B cell (primary cell): ENCODE measurements around the gene WDR83. TPM values are rescaled to one million over a fixed set of nuclear protein-coding genes. Genes with fewer than 3 reads are reported as not detected.

Experiments
- ATAC-seq: fragments of 200-7000 bp; cut with Tn5 transposase; one replicate; pipeline ENCODE4 v1.10.0; 2021; ENCODE audit warnings: low read depth, mild to moderate bottlenecking, moderate number of reproducible peaks, moderate library complexity
- CTCF ChIA-PET: fragments of 350-600 bp; sonication (Branson Sonifier 250); formaldehyde crosslinking; loops from one replicate; lab custom pipeline; 2021; ENCODE audit warnings: antibody characterized with exemption, inconsistent platforms; lab: Charles Lee
- POLR2A ChIA-PET: fragments of 350-600 bp; sonication (Branson Sonifier 250); formaldehyde crosslinking; loops from one replicate; lab custom pipeline; 2021; ENCODE audit warnings: antibody characterized with exemption; lab: Charles Lee
- DNase-seq: peaks from one replicate; pipeline ENCODE4 v3.0.0; 2013
- H2AFZ ChIP-seq: 2 replicates; pipeline ENCODE4 v1.6.1; 2012; ENCODE audit warnings: mild to moderate bottlenecking, low read depth, low read length; ENCODE audit not compliant: insufficient read depth, poor library complexity, severe bottlenecking
- H3K27ac ChIP-seq, 2 donors: 1 replicate in 1 of 2; 2 replicates in 1 of 2; pipeline ENCODE4 v1.5.1; 2012 to 2013; ENCODE audit warnings: low read length in 2 of 2, mild to moderate bottlenecking in 2 of 2, moderate library complexity in 1 of 2
- H3K27me3 ChIP-seq, 4 experiments: fragments of 200-600 bp in 1 of 4; sonication (generic) in 1 of 4; replicated peaks in 1 of 4; 1 replicate in 2 of 4; 2 replicates in 2 of 4; pipeline versions ENCODE4 v1.6.1 to v1.7.0; 2013 to 2016; ENCODE audit warnings: low read length in 3 of 4, mild to moderate bottlenecking in 2 of 4, mixed read lengths in 1 of 4, moderate library complexity in 1 of 4; ENCODE audit not compliant: insufficient read depth in 4 of 4, control insufficient read depth in 3 of 4; ENCODE audit errors: control extremely low read depth in 1 of 4
- H3K36me3 ChIP-seq, 2 experiments: replicated peaks in 1 of 2; 1 replicate in 1 of 2; 2 replicates in 1 of 2; pipeline versions ENCODE4 v1.6.1 to v1.7.1; 2013; ENCODE audit warnings: low read length in 1 of 2; ENCODE audit not compliant: insufficient read depth in 2 of 2, control insufficient read depth in 1 of 2; ENCODE audit errors: control extremely low read depth in 1 of 2, extremely low read depth in 1 of 2
- H3K4me1 ChIP-seq, 2 donors: fragments of 200-600 bp in 1 of 2; sonication (generic) in 1 of 2; 1 replicate in 1 of 2; 2 replicates in 1 of 2; pipeline versions ENCODE4 v1.5.1 to v1.6.1; 2013 to 2017; ENCODE audit warnings: low read length in 2 of 2; ENCODE audit not compliant: control insufficient read depth in 2 of 2, insufficient read depth in 2 of 2
- H3K4me2 ChIP-seq: replicated peaks from 2 replicates; pipeline ENCODE3; 2012; ENCODE audit warnings: mild to moderate bottlenecking, low read depth, low read length; ENCODE audit not compliant: poor library complexity, severe bottlenecking
- H3K4me3 ChIP-seq, 5 experiments: fragments of 200-600 bp in 1 of 5; sonication (generic) in 1 of 5; 1 replicate in 3 of 5; 2 replicates in 2 of 5; pipeline versions ENCODE4 v1.5.1 to v1.7.0; 2011 to 2016; ENCODE audit warnings: low read length in 4 of 5, mild to moderate bottlenecking in 4 of 5, low read depth in 2 of 5, control low read depth in 1 of 5, moderate library complexity in 1 of 5; ENCODE audit not compliant: insufficient read depth in 1 of 5; ENCODE audit errors: control extremely low read depth in 1 of 5, extremely low read depth in 1 of 5
- H3K79me2 ChIP-seq: fragments of 200-600 bp; sonication (generic); one replicate; pipeline ENCODE4 v1.6.0; 2016; ENCODE audit warnings: low read length; ENCODE audit not compliant: control insufficient read depth, insufficient read depth
- H3K9ac ChIP-seq: fragments of 200-600 bp; sonication (generic); 2 replicates; pipeline ENCODE4 v1.6.1; 2017; ENCODE audit warnings: mild to moderate bottlenecking, low read length, moderate library complexity
- H3K9me3 ChIP-seq, 3 donors: one replicate each; pipeline versions ENCODE4 v1.6.1 to v1.7.1; 2013; ENCODE audit warnings: low read length in 2 of 3; ENCODE audit not compliant: control insufficient read depth in 2 of 3, insufficient read depth in 1 of 3; ENCODE audit errors: control extremely low read depth in 1 of 3
- H4K20me1 ChIP-seq: 2 replicates; pipeline ENCODE4 v1.6.0; 2012; ENCODE audit warnings: mild to moderate bottlenecking, low read length; ENCODE audit not compliant: insufficient read depth, control insufficient read depth, poor library complexity, severe bottlenecking
- H3K27ac Mint-ChIP-seq: one replicate; pipeline ENCODE4 v1.8.0; 2021; ENCODE audit warnings: mixed read lengths
- H3K27me3 Mint-ChIP-seq: one replicate; pipeline ENCODE4 v1.8.0; 2021; ENCODE audit warnings: mixed read lengths
- H3K4me1 Mint-ChIP-seq: one replicate; pipeline ENCODE4 v1.8.0; 2021; ENCODE audit warnings: mixed read lengths
- H3K4me3 Mint-ChIP-seq: one replicate; pipeline ENCODE4 v1.8.0; 2021; ENCODE audit warnings: mixed read lengths
- H3K9me3 Mint-ChIP-seq: one replicate; pipeline ENCODE4 v1.8.0; 2022; ENCODE audit warnings: mixed read lengths; ENCODE audit not compliant: insufficient read depth
- EZH2 ChIP-seq: IDR thresholded peaks from 2 replicates; pipeline ENCODE4 v1.6.1; 2012; ENCODE audit warnings: borderline replicate concordance, low read depth, mild to moderate bottlenecking, moderate library complexity, low read length; ENCODE audit not compliant: insufficient read depth, poor library complexity, severe bottlenecking
- WGBS: methylation state at CpG from one replicate; pipeline ENCODE4 v1.1.5; 2013; ENCODE audit warnings: missing lambda C conversion rate; ENCODE audit not compliant: insufficient coverage; 5-methylcytosine and 5-hydroxymethylcytosine counted together
- intact Hi-C: fragments of 100-400 bp; cut with micrococcal nuclease; formaldehyde crosslinking; loops from one replicate; pipeline ENCODE4 v1.10.0; 2022
- polyA plus RNA-seq: library from polyadenylated mRNA; depleted of rRNA; stranded (reverse); fragments of >200 nt; gene quantifications from 2 replicates; pipeline ENCODE4 v1.2.3, GENCODE V29; 2012
- total RNA-seq, 2 donors: library from RNA; stranded (reverse); fragments of 120-200 nt in 1 of 2; gene quantifications; 1 replicate in 1 of 2; 2 replicates in 1 of 2; pipeline versions ENCODE4 v1.2.3 to v1.2.4, GENCODE V29; 2013 to 2022
- TF ChIP-seq, protein P1 (sequence below): fragments of 200-600 bp; IDR thresholded peaks from one replicate; pipeline ENCODE4 v1.8.0; 2022; ENCODE audit warnings: antibody characterized with exemption, mild to moderate bottlenecking

Gene WDR83
- total and polyA plus RNA-seq, 2 donors (not counting 1 experiment from before 2014, with no cell fraction given), result 16.3 to 24.6 TPM

DNA sequence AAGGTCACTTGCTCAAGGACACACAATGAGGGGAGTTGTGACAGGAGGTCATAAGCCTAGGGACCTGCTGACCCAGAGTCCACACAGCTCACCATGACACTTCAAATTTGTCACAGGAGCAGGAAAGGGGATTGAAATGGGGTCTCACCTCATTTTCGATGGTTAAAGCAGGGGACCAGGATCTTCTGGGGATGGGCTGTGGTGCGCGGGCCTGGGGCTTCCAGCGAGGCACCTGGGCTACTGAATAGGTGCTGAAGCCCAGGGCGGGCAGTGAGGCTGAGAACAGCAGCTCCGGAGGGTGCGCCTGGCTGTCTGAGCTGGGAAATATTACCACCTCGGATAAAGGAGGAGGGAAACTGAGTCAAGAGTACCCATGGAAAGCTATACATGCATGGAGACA lies 11.1 kb upstream of the WDR83 start:
- H4K20me1 ChIP-seq, result peaks cover 48% of the 10 kb centered on the region
- 97% methylated on average over 8 of the region's 8 CpGs for WGBS
- H3K9ac ChIP-seq, result no peak overlapping the region

DNA sequence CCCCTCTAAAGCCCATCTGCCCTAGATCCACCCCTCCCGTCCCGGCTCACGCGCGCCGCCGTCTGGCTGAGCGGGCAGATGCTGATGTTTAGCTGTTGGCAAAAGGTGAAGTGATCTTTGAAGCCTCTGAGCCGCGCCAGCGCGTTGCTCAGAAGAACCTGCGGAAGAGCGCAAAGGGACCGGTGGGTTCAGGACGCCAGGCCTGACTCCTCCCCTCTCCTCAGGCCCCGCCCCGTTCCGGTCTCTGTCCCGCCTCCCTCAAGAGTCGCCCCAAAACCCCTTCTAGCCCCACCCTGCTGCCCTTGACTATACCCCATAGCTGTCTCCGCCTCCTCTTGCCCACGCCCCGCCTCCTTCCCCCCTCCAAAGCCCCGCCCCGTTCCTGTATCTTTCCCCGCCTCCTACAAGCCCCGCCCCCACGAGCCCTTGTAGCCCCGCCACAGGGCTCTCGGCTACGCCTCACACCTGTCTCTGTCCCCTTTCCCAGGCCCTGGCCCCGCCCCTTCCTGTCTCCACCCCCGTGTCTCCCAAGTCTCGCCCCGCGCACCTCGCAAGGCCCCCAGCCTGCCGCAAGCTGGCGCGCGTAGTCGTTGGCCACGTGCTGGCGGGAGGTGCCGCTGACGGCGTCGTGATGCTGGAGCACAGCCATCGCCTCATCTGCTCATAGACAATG lies 9.6 kb upstream of the WDR83 start:
- TF ChIP-seq, protein P1, sequence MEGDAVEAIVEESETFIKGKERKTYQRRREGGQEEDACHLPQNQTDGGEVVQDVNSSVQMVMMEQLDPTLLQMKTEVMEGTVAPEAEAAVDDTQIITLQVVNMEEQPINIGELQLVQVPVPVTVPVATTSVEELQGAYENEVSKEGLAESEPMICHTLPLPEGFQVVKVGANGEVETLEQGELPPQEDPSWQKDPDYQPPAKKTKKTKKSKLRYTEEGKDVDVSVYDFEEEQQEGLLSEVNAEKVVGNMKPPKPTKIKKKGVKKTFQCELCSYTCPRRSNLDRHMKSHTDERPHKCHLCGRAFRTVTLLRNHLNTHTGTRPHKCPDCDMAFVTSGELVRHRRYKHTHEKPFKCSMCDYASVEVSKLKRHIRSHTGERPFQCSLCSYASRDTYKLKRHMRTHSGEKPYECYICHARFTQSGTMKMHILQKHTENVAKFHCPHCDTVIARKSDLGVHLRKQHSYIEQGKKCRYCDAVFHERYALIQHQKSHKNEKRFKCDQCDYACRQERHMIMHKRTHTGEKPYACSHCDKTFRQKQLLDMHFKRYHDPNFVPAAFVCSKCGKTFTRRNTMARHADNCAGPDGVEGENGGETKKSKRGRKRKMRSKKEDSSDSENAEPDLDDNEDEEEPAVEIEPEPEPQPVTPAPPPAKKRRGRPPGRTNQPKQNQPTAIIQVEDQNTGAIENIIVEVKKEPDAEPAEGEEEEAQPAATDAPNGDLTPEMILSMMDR, result no peak
- TF ChIP-seq EZH2, result no peak
- peaks cover 60% of the 10 kb centered on the region for H4K20me1 ChIP-seq
- peaks cover 7 to 75% of the 10 kb centered on the region in 2 experiments for H3K36me3 ChIP-seq
- Mint-ChIP-seq H3K9me3 (no peaks in the 10 kb centered on the region), H3K4me3 (no peak overlapping the region), H3K4me1 (peaks cover 3% of the 10 kb centered on the region), H3K27me3 (no peaks in the 10 kb centered on the region), H3K27ac (no peak overlapping the region)
- intact Hi-C loops, result no loop called here
- 94% methylated on average over 36 of the region's 50 CpGs for WGBS
- H3K4me3 ChIP-seq, result no peak overlapping the region
- H3K27me3 ChIP-seq, result no peaks in the 10 kb centered on the region
- DNase-seq, result no peak
- ChIA-PET CTCF (no interaction called here), POLR2A (no interaction called here)
- H2AFZ ChIP-seq, result no peak overlapping the region
- H3K27ac ChIP-seq, result no peak overlapping the region
- no peaks in the 10 kb centered on the region for H3K4me1 ChIP-seq
- no peak overlapping the region for H3K9ac ChIP-seq
- no peak for ATAC-seq
- no peak overlapping the region for H3K4me2 ChIP-seq
- H3K9me3 ChIP-seq, result peaks cover 0 to 4% (median 0%) of the 10 kb centered on the region in 3 donors
- H3K79me2 ChIP-seq, result peaks cover 65% of the 10 kb centered on the region

More for the DNA sequence above, 11.1 kb upstream of the WDR83 start:
- Histone ChIP-seq H3K4me1 (no peaks in the 10 kb centered on the region), H3K4me2 (no peak overlapping the region), H3K9me3 (peaks cover 0 to 4% (median 0%) of the 10 kb centered on the region in 3 donors), H3K4me3 (no peak overlapping the region), H2AFZ (no peak overlapping the region), H3K27me3 (no peaks in the 10 kb centered on the region), H3K79me2 (peaks cover 50% of the 10 kb centered on the region), H3K27ac (no peak overlapping the region), H3K36me3 (peaks cover 7 to 73% of the 10 kb centered on the region in 2 experiments)
- ChIA-PET CTCF (interaction anchor here (0.5 to 1.6 kb wide), 3 partner anchors 16 to 113 kb away, joined by 3 read pairs; no protein-coding TSS in a partner anchor), POLR2A (interaction anchor here (0.7 kb wide), 1 partner anchor 37 kb away, joined by 3 read pairs; no protein-coding TSS in a partner anchor)
- no peak for ATAC-seq
- Mint-ChIP-seq H3K9me3 (no peaks in the 10 kb centered on the region), H3K27me3 (no peaks in the 10 kb centered on the region), H3K4me1 (peaks cover 3% of the 10 kb centered on the region), H3K4me3 (no peak overlapping the region), H3K27ac (peak overlapping the region; percentile 1)
- TF ChIP-seq, protein P1, result no peak
- no peak for TF ChIP-seq EZH2
- DNase-seq, result no peak
- intact Hi-C loops, result no loop called here
